HepG2 (cell line): ENCODE measurements around the gene RAN. TPM values are rescaled to one million over a fixed set of nuclear protein-coding genes. Genes with fewer than 3 reads are reported as not detected.
A peak's percentile ranks its signal among the peaks of the same experiment; 100 is the strongest.

Experiments
- DNMT3B ChIP-seq: conservative IDR thresholded peaks from 2 replicates; pipeline ENCODE4 v1.6.1; 2016; ENCODE audit warnings: missing biosample characterization, control low read depth
- DZIP1 ChIP-seq: sonication (generic); formaldehyde crosslinking; IDR thresholded peaks from 2 replicates; pipeline ENCODE4 v1.5.0; 2020; ENCODE audit warnings: mild to moderate bottlenecking, missing genetic modification reagents
- EHMT2 ChIP-seq: fragments of 200-600 bp; sonication (generic); IDR thresholded peaks from 2 replicates; pipeline ENCODE4 v1.7.0; 2017; ENCODE audit warnings: antibody characterized with exemption, low read depth, low read length, borderline replicate concordance
- IKZF1 ChIP-seq: fragments of 450-650 bp; IDR thresholded peaks from 2 replicates; pipeline ENCODE4 v1.7.1; 2016
- RXRA ChIP-seq: sonication (generic); formaldehyde crosslinking; IDR thresholded peaks from 2 replicates; pipeline ENCODE4 v1.5.1; 2020; ENCODE audit warnings: missing genetic modification reagents
- TFDP2 ChIP-seq: sonication (generic); formaldehyde crosslinking; IDR thresholded peaks from 2 replicates; pipeline ENCODE4 v1.4.0; 2020; ENCODE audit warnings: missing genetic modification reagents
- THRA ChIP-seq: sonication (generic); formaldehyde crosslinking; IDR thresholded peaks from 2 replicates; pipeline ENCODE4 v1.4.0; 2020; ENCODE audit warnings: missing genetic modification reagents, borderline replicate concordance
- ZFY ChIP-seq: sonication (generic); formaldehyde crosslinking; IDR thresholded peaks from 2 replicates; pipeline ENCODE4 v1.4.0; 2020; ENCODE audit warnings: missing genetic modification reagents
- ZNF207 ChIP-seq: fragments of 450-650 bp; IDR thresholded peaks from 2 replicates; pipeline ENCODE4 v1.6.1; 2016; ENCODE audit warnings: antibody characterized with exemption, borderline replicate concordance
- ZNF296 ChIP-seq: sonication (generic); formaldehyde crosslinking; conservative IDR thresholded peaks from 2 replicates; pipeline ENCODE4 v1.5.0; 2020; ENCODE audit warnings: mild to moderate bottlenecking, missing genetic modification reagents
- ZNF350 ChIP-seq: sonication (generic); formaldehyde crosslinking; IDR thresholded peaks from 2 replicates; pipeline ENCODE4 v1.4.0; 2020; ENCODE audit warnings: mild to moderate bottlenecking, low read depth, missing genetic modification reagents, borderline replicate concordance
- ZNF512B ChIP-seq: sonication (generic); formaldehyde crosslinking; IDR thresholded peaks from 2 replicates; pipeline ENCODE4 v1.5.1; 2020; ENCODE audit warnings: missing genetic modification reagents, mild to moderate bottlenecking, borderline replicate concordance
- ZNF75D ChIP-seq: sonication (generic); formaldehyde crosslinking; IDR thresholded peaks from 2 replicates; pipeline ENCODE4 v1.8.1; 2023; ENCODE audit warnings: missing genetic modification reagents, mild to moderate bottlenecking, borderline replicate concordance
- ZSCAN9 ChIP-seq: IDR thresholded peaks from 2 replicates; pipeline ENCODE4 v1.6.1; 2016; ENCODE audit warnings: borderline replicate concordance
- polyA plus RNA-seq, 8 experiments: library from polyadenylated mRNA; depleted of rRNA in 3 of 8; stranded (reverse) in 7 of 8; unstranded in 1 of 8; fragments of >200 nt; fragmentation: Illumina TruSeq in 4 of 8; extraction: Trizol in 4 of 8; gene quantifications; 2 replicates each; pipeline versions ENCODE4 v1.2.1 to v1.2.3, GENCODE V29; 2011 to 2016; ENCODE audit warnings: low read depth in 4 of 8, missing spikeins in 1 of 8, mixed read lengths in 1 of 8; ENCODE audit not compliant: insufficient read depth in 1 of 8
- total RNA-seq, 5 experiments: library from RNA; depleted of rRNA; stranded (reverse); fragments of >200 nt; fragmentation: Illumina TruSeq; extraction: Trizol; gene quantifications; 2 replicates each; pipeline ENCODE4 v1.2.3, GENCODE V29; 2016; ENCODE audit warnings: low read depth in 1 of 5
- TF ChIP-seq, protein P1 (sequence below): sonication (generic); formaldehyde crosslinking; IDR thresholded peaks from 2 replicates; pipeline ENCODE4 v1.5.1; 2020; ENCODE audit warnings: mild to moderate bottlenecking, moderate library complexity, missing genetic modification reagents
- TF ChIP-seq, protein P2 (sequence below): sonication (generic); formaldehyde crosslinking; IDR thresholded peaks from 2 replicates; pipeline ENCODE4 v1.4.0; 2020; ENCODE audit warnings: missing genetic modification reagents
- TF ChIP-seq, protein P3 (sequence below): sonication (generic); formaldehyde crosslinking; IDR thresholded peaks from 2 replicates; pipeline ENCODE4 v1.8.0; 2023; ENCODE audit warnings: mild to moderate bottlenecking, missing genetic modification reagents

RAN gene
- total and polyA plus RNA-seq, 2 of the 13 experiments (the other 11 are each of a cell fraction or from before 2014, with no cell fraction given): 1,335 to 1,630 TPM

DNA sequence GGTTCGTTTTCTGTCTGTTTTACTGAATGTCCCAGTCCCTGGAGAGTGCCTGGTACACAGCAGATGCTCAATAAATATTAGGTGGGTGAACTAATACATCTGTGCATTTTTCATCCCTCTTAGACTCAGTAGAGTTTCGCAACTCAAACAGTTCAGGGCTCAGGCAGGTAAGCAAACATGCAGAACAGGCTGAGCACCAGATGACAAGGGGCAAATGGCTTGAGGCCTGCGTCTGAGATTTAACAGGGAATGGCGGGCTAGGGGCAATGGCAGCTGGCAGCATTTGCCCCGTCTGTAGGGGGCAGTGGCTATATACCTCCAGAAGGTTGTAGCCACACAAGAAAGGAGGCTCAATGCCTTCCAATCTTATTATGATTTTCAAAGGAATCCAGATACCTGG, 8.6 kb upstream of the RAN start (continued):
- no peak for TF ChIP-seq DZIP1 (CRISPR knock-in tag)
- TF ChIP-seq ZNF350 (CRISPR knock-in tag): no peak
- TF ChIP-seq ZSCAN9 (CRISPR knock-in tag): peak; percentile 39; the same call in 1 of the 2 replicates
- TF ChIP-seq DNMT3B (CRISPR knock-in tag): no peak
- TF ChIP-seq, protein P1, sequence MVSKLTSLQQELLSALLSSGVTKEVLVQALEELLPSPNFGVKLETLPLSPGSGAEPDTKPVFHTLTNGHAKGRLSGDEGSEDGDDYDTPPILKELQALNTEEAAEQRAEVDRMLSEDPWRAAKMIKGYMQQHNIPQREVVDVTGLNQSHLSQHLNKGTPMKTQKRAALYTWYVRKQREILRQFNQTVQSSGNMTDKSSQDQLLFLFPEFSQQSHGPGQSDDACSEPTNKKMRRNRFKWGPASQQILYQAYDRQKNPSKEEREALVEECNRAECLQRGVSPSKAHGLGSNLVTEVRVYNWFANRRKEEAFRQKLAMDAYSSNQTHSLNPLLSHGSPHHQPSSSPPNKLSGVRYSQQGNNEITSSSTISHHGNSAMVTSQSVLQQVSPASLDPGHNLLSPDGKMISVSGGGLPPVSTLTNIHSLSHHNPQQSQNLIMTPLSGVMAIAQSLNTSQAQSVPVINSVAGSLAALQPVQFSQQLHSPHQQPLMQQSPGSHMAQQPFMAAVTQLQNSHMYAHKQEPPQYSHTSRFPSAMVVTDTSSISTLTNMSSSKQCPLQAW (CRISPR knock-in tag): no peak
- TF ChIP-seq THRA: 0 out of 2 replicates have a peak, but pooled peaks have one; percentile 33
- TF ChIP-seq ZNF512B (CRISPR knock-in tag): no peak
- TF ChIP-seq ZNF207: no peak
- peak; percentile 56; the same call in 1 of the 2 replicates for TF ChIP-seq TFDP2 (CRISPR knock-in tag)
- no peak for TF ChIP-seq ZNF296 (CRISPR knock-in tag)
- no peak for TF ChIP-seq RXRA (CRISPR knock-in tag)
- TF ChIP-seq, protein P2, sequence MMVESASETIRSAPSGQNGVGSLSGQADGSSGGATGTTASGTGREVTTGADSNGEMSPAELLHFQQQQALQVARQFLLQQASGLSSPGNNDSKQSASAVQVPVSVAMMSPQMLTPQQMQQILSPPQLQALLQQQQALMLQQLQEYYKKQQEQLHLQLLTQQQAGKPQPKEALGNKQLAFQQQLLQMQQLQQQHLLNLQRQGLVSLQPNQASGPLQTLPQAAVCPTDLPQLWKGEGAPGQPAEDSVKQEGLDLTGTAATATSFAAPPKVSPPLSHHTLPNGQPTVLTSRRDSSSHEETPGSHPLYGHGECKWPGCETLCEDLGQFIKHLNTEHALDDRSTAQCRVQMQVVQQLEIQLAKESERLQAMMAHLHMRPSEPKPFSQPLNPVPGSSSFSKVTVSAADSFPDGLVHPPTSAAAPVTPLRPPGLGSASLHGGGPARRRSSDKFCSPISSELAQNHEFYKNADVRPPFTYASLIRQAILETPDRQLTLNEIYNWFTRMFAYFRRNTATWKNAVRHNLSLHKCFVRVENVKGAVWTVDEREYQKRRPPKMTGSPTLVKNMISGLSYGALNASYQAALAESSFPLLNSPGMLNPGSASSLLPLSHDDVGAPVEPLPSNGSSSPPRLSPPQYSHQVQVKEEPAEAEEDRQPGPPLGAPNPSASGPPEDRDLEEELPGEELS: no peak
- TF ChIP-seq EHMT2: peak; percentile 68; the same call in 1 of the 2 replicates
- TF ChIP-seq IKZF1: no peak
- TF ChIP-seq ZNF75D (CRISPR knock-in tag): no peak
- TF ChIP-seq, protein P3, sequence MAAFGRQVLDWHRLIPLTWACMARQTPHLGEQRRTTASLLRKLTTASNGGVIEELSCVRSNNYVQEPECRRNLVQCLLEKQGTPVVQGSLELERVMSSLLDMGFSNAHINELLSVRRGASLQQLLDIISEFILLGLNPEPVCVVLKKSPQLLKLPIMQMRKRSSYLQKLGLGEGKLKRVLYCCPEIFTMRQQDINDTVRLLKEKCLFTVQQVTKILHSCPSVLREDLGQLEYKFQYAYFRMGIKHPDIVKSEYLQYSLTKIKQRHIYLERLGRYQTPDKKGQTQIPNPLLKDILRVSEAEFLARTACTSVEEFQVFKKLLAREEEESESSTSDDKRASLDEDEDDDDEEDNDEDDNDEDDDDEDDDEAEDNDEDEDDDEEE (CRISPR knock-in tag): no peak
- peak; percentile 43; the same call in 1 of the 2 replicates for TF ChIP-seq ZFY
